OCI-LY1 (cell line): ENCODE results near the gene OR1L6.

Experiments used
- CTCF ChIP-seq: fragments of 200-600 bp; sonication (generic), shearing (Covaris generic); IDR thresholded peaks from 2 replicates; pipeline ENCODE4 v1.5.1; 2017; ENCODE audit warnings: mild to moderate bottlenecking, antibody characterized with exemption, low read length, moderate library complexity, mixed read lengths
- EZH2 ChIP-seq: fragments of 200-600 bp; sonication (generic), shearing (Covaris generic); IDR thresholded peaks from 2 replicates; pipeline ENCODE4 v1.8.0; 2017; ENCODE audit warnings: borderline replicate concordance, mixed run types, mild to moderate bottlenecking, antibody characterized with exemption, low read length, moderate library complexity, mixed read lengths

- TF ChIP-seq CTCF = no peak
- no peak for TF ChIP-seq EZH2
These were observed 36.0 kb downstream of the OR1L6 start for GRCh38 chr9:122777935-122778627.
